ENCODE data around the gene KCNG2.

- TF ChIP-seq, protein P1, sequence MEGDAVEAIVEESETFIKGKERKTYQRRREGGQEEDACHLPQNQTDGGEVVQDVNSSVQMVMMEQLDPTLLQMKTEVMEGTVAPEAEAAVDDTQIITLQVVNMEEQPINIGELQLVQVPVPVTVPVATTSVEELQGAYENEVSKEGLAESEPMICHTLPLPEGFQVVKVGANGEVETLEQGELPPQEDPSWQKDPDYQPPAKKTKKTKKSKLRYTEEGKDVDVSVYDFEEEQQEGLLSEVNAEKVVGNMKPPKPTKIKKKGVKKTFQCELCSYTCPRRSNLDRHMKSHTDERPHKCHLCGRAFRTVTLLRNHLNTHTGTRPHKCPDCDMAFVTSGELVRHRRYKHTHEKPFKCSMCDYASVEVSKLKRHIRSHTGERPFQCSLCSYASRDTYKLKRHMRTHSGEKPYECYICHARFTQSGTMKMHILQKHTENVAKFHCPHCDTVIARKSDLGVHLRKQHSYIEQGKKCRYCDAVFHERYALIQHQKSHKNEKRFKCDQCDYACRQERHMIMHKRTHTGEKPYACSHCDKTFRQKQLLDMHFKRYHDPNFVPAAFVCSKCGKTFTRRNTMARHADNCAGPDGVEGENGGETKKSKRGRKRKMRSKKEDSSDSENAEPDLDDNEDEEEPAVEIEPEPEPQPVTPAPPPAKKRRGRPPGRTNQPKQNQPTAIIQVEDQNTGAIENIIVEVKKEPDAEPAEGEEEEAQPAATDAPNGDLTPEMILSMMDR (IDR thresholded peaks at IDR 0.05): no peak
- TF ChIP-seq EZH2 (IDR thresholded peaks at IDR 0.05; ENCODE audit: borderline replicate concordance, insufficient read depth, low read depth, low read length, poor library complexity, severe bottlenecking): no peak
Measured at GRCh38 chr18:79764131-79764530, 33.6 kb upstream of the KCNG2 start.
